ENCODE results near the gene PRRT4. TPM values are rescaled to one million over a fixed set of nuclear protein-coding genes. Genes with fewer than 3 reads are reported as not detected.

The PRRT4 gene
- total and polyA plus RNA-seq, 4 donors, result 0.13 to 0.14 TPM; not detected in 2

GRCh38 chr7:128409596-128410450 lies 48.3 kb upstream of the PRRT4 start, which contains the start of gene IMPDH1:
IMPDH1 (minus strand) TSS chr7:128409982; CDS start chr7:128409901, 81 bp downstream.
- Histone ChIP-seq H3K9ac (ENCODE audit: low read depth in 1 of 2, low read length in 2 of 2) (peak within 1 kb of the TSS in 1 of 2 donors; percentile 47), H3K27ac (ENCODE audit: low read depth in 1 of 2, low read length in 2 of 2) (peak within 1 kb of the TSS; percentile 63 to 66), H3K4me1 (ENCODE audit: control insufficient read depth in 4 of 4, insufficient read depth in 4 of 4, low read length in 3 of 4) (peaks cover 0 to 18% (median 9%) of the 10 kb centered on the region in 4 donors), H3K4me3 (ENCODE audit: low read depth in 1 of 3, low read length in 3 of 3) (peak within 1 kb of the TSS; percentile 44 to 68 (median 67)), H3K27me3 (ENCODE audit: control insufficient read depth in 4 of 4, insufficient read depth in 4 of 4, low read length in 3 of 4) (no peaks in the 10 kb centered on the region), H3K9me3 (ENCODE audit: control insufficient read depth in 4 of 4, low read length in 3 of 4) (no peaks in the 10 kb centered on the region), H3K36me3 (ENCODE audit: control insufficient read depth in 4 of 4, insufficient read depth in 3 of 4, low read depth in 1 of 4, low read length in 3 of 4) (no peaks in the 10 kb centered on the region)
- TF ChIP-seq YY1 (IDR thresholded peaks at IDR 0.05) (no peak), JUND (IDR thresholded peaks at IDR 0.05) (no peak), FOXA2 (IDR thresholded peaks at IDR 0.05) (no peak), MAX (IDR thresholded peaks at IDR 0.05) (no peak), RAD21 (IDR thresholded peaks at IDR 0.05) (no peak), REST (IDR thresholded peaks at IDR 0.05) (no peak), TAF1 (conservative IDR thresholded peaks at IDR 0.05) (no peak), SP1 (IDR thresholded peaks at IDR 0.05) (no peak), HNF4A (conservative IDR thresholded peaks at IDR 0.05) (no peak), FOXA1 (IDR thresholded peaks at IDR 0.05) (no peak), NR2F2 (IDR thresholded peaks at IDR 0.05) (no peak), EGR1 (IDR thresholded peaks at IDR 0.05; ENCODE audit: low read depth in 2 of 2) (no peak), RXRA (IDR thresholded peaks at IDR 0.05) (no peak), HNF4G (IDR thresholded peaks at IDR 0.05) (no peak), GABPA (IDR thresholded peaks at IDR 0.05 in 1 of 2, conservative IDR thresholded peaks at IDR 0.05 in 1 of 2) (no peak)
- TF ChIP-seq, protein P1, sequence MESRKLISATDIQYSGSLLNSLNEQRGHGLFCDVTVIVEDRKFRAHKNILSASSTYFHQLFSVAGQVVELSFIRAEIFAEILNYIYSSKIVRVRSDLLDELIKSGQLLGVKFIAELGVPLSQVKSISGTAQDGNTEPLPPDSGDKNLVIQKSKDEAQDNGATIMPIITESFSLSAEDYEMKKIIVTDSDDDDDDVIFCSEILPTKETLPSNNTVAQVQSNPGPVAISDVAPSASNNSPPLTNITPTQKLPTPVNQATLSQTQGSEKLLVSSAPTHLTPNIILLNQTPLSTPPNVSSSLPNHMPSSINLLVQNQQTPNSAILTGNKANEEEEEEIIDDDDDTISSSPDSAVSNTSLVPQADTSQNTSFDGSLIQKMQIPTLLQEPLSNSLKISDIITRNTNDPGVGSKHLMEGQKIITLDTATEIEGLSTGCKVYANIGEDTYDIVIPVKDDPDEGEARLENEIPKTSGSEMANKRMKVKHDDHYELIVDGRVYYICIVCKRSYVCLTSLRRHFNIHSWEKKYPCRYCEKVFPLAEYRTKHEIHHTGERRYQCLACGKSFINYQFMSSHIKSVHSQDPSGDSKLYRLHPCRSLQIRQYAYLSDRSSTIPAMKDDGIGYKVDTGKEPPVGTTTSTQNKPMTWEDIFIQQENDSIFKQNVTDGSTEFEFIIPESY (IDR thresholded peaks at IDR 0.05), result no peak
- TF ChIP-seq, protein P2, sequence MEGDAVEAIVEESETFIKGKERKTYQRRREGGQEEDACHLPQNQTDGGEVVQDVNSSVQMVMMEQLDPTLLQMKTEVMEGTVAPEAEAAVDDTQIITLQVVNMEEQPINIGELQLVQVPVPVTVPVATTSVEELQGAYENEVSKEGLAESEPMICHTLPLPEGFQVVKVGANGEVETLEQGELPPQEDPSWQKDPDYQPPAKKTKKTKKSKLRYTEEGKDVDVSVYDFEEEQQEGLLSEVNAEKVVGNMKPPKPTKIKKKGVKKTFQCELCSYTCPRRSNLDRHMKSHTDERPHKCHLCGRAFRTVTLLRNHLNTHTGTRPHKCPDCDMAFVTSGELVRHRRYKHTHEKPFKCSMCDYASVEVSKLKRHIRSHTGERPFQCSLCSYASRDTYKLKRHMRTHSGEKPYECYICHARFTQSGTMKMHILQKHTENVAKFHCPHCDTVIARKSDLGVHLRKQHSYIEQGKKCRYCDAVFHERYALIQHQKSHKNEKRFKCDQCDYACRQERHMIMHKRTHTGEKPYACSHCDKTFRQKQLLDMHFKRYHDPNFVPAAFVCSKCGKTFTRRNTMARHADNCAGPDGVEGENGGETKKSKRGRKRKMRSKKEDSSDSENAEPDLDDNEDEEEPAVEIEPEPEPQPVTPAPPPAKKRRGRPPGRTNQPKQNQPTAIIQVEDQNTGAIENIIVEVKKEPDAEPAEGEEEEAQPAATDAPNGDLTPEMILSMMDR (IDR thresholded peaks at IDR 0.05; ENCODE audit: low read depth, low read length, missing input control), result no peak
- peak; percentile 92 for DNase-seq (ENCODE audit: low spot score)
- 1% methylated on average over 87 of the region's 87 CpGs for WGBS

Data from liver (tissue), 9 donors.